KMS-11 (cell line): ENCODE measurements around the gene UBE2L5.
"Not testable (repeated sequence)": the region's sequence is repeated elsewhere in the genome, so short reads cannot be mapped to it uniquely, and the experiment has no call there.

ENCODE experiments used
- H2AFZ ChIP-seq: fragments of 200-600 bp; sonication (generic); 2 replicates; pipeline ENCODE4 v1.6.1; 2016; ENCODE audit warnings: antibody characterized with exemption, mixed run types, low read depth
- H3K27ac ChIP-seq: fragments of 200-600 bp; sonication (generic); 2 replicates; pipeline ENCODE4 v1.6.1; 2016; ENCODE audit warnings: mild to moderate bottlenecking, mixed run types
- H3K27me3 ChIP-seq: fragments of 200-600 bp; sonication (generic); 2 replicates; pipeline ENCODE4 v1.6.1; 2017; ENCODE audit warnings: mild to moderate bottlenecking, low read depth, mixed run types, moderate library complexity; ENCODE audit not compliant: insufficient read depth
- H3K36me3 ChIP-seq: fragments of 200-600 bp; sonication (generic); 2 replicates; pipeline ENCODE4 v1.6.1; 2017; ENCODE audit warnings: mild to moderate bottlenecking, mixed run types; ENCODE audit not compliant: insufficient read depth
- H3K4me1 ChIP-seq: fragments of 200-600 bp; sonication (generic); 2 replicates; pipeline ENCODE4 v1.6.1; 2016; ENCODE audit warnings: mild to moderate bottlenecking, low read depth, mixed run types; ENCODE audit not compliant: poor library complexity, severe bottlenecking
- H3K4me2 ChIP-seq: fragments of 200-600 bp; sonication (generic); 2 replicates; pipeline ENCODE4 v1.7.0; 2016; ENCODE audit warnings: mild to moderate bottlenecking, mixed run types
- H3K4me3 ChIP-seq: fragments of 200-600 bp; sonication (generic); IDR thresholded peaks from 2 replicates; pipeline ENCODE4 v1.6.1; 2017; ENCODE audit warnings: low read depth, low read length, mixed read lengths; ENCODE audit not compliant: insufficient read depth
- H3K79me2 ChIP-seq: fragments of 200-600 bp; sonication (generic); 2 replicates; pipeline ENCODE4 v1.6.1; 2016; ENCODE audit warnings: low read depth, mixed run types; ENCODE audit not compliant: insufficient read depth
- H3K9ac ChIP-seq: fragments of 200-600 bp; sonication (generic); 2 replicates; pipeline ENCODE4 v1.6.1; 2016; ENCODE audit warnings: mild to moderate bottlenecking, mixed run types
- H4K20me1 ChIP-seq: fragments of 200-600 bp; sonication (generic); 2 replicates; pipeline ENCODE4 v1.6.1; 2016; ENCODE audit warnings: mild to moderate bottlenecking, mixed run types; ENCODE audit not compliant: insufficient read depth
- TF ChIP-seq, protein P1 (sequence below): fragments of 200-600 bp; sonication (generic); conservative IDR thresholded peaks from 2 replicates; pipeline ENCODE4 v1.6.1; 2017; ENCODE audit warnings: low read depth, mild to moderate bottlenecking, antibody characterized with exemption, low read length, moderate library complexity, mixed read lengths

The UBE2L5 gene

DNA sequence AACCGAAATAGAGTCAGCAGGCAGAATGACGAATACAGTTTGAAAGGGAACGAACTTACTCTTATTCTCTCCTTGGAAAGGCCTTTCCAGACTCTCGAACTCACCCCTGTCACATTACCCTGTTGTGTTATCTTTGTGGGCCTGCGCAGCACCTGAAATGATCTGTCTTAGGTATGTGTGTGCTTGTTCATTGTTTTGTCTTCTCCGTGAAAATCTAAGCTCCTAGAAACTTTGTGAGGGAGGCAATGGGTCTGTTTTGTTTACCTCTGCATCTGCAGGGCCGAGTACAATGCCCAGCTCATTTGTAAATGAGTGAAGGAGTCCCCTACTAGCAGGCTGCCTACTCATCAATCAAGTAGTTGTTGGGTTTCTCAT, 23.8 kb downstream of the UBE2L5 start:
- Histone ChIP-seq H2AFZ (no peak overlapping the region), H3K4me2 (no peak overlapping the region), H3K9ac (no peak overlapping the region), H3K27me3 (no peaks in the 10 kb centered on the region), H3K79me2 (no peaks in the 10 kb centered on the region), H4K20me1 (no peaks in the 10 kb centered on the region), H3K4me3 (no peak overlapping the region), H3K27ac (no peak overlapping the region), H3K36me3 (no peaks in the 10 kb centered on the region), H3K4me1 (no peaks in the 10 kb centered on the region)
- TF ChIP-seq, protein P1, sequence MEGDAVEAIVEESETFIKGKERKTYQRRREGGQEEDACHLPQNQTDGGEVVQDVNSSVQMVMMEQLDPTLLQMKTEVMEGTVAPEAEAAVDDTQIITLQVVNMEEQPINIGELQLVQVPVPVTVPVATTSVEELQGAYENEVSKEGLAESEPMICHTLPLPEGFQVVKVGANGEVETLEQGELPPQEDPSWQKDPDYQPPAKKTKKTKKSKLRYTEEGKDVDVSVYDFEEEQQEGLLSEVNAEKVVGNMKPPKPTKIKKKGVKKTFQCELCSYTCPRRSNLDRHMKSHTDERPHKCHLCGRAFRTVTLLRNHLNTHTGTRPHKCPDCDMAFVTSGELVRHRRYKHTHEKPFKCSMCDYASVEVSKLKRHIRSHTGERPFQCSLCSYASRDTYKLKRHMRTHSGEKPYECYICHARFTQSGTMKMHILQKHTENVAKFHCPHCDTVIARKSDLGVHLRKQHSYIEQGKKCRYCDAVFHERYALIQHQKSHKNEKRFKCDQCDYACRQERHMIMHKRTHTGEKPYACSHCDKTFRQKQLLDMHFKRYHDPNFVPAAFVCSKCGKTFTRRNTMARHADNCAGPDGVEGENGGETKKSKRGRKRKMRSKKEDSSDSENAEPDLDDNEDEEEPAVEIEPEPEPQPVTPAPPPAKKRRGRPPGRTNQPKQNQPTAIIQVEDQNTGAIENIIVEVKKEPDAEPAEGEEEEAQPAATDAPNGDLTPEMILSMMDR, result no peak

DNA sequence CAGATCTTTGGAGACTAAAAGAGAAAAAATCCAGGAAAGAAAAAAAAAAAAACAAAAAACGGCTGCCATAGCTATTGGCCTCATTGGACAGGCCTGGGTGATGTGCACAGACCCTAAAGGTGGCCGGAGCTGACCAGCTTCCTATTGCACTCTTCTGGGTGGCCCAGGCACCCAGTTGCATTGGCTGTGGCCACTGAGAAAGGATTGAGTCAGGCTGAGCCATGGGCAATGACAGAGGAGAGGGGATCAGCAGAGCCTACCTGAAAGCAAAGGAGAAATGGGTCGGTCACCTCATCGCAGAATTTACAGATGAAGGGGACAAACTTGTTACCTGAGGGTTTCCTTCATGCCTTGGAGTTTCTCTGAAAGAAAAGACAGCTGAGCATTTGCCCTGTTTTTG, 26.1 kb downstream of the UBE2L5 start:
- Histone ChIP-seq H3K36me3 (no peaks in the 10 kb centered on the region), H2AFZ (no peak overlapping the region), H3K4me2 (no peak overlapping the region), H4K20me1 (no peaks in the 10 kb centered on the region), H3K4me1 (no peaks in the 10 kb centered on the region), H3K79me2 (no peaks in the 10 kb centered on the region), H3K4me3 (no peak overlapping the region), H3K9ac (no peak overlapping the region), H3K27ac (no peak overlapping the region), H3K27me3 (no peaks in the 10 kb centered on the region)
- TF ChIP-seq, protein P1, result no peak

DNA sequence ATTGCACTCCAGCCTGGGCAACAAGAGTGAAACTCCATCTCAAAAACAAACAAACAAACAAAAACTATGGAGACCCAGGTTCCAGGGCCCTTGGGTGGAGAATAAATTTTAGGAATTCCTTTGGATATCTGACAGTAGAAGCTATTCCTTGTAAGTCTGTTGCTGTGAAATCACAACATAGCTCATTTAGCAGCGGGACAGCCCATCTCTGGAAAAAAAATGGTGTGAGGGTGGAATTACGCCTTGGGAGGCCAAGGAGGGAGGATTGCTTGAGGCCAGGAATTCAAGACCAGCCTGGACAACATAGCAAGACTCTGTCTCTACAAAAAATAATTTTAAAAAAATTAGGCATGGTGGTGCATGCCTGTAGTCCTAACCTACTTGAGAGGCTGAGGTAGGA, 27.8 kb downstream of the UBE2L5 start:
- Histone ChIP-seq H3K36me3 (no peaks in the 10 kb centered on the region), H3K27ac (no peak overlapping the region), H3K4me3 (no peak overlapping the region), H3K4me2 (no peak overlapping the region), H4K20me1 (no peaks in the 10 kb centered on the region), H3K9ac (no peak overlapping the region), H3K27me3 (no peaks in the 10 kb centered on the region), H3K79me2 (no peaks in the 10 kb centered on the region), H2AFZ (no peak overlapping the region), H3K4me1 (no peaks in the 10 kb centered on the region)
- TF ChIP-seq, protein P1, result no peak

DNA sequence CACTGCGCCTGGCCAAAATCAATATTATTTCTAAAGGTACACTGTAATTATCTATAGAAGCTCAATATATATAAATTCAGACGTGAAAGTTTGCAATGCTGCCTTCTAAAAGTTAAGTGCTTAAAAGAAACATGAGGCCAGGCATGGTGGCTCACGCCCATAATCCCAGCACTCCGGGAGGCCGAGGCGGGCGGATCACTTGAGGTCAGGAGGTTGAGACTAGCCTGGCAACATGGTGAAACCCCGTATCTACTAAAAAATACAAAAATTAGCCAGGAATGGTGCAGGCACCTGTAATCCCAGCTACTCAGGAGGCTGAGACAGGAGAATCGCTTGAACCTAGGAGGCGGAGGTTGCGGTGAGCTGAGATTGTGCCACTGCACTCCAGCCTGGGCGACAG, 29.2 kb downstream of the UBE2L5 start:
- H4K20me1 ChIP-seq, H3K27me3 ChIP-seq, H2AFZ ChIP-seq, H3K79me2 ChIP-seq, H3K27ac ChIP-seq, H3K4me1 ChIP-seq, H3K9ac ChIP-seq, H3K4me2 ChIP-seq, H3K4me3 ChIP-seq, H3K36me3 ChIP-seq: not testable (repeated sequence)

DNA sequence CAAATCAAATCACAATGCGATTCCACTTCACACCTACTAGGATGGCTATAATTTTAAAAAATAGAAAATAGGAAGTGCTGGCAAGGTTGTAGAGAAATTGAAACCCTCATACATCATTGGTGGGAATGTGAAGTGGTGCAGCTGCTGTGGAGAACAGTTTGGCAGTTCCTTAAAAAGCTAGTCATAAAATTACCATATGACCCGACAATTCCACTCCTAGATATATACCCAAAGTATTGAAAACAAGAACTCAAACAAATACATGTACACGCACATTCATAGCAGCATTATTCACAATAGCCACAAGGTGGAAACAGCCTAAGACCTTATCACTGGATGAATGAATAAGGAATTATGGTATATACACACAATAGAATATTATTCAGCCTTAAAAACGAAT, 31.4 kb downstream of the UBE2L5 start:
- no peaks in the 10 kb centered on the region for H3K4me1 ChIP-seq
- H3K9ac ChIP-seq, result no peak overlapping the region
- H3K4me3 ChIP-seq, result no peak overlapping the region
- TF ChIP-seq, protein P1, result no peak; the same call in 1 of the 2 replicates
- H3K27ac ChIP-seq, result no peak overlapping the region
- no peaks in the 10 kb centered on the region for H3K27me3 ChIP-seq
- H4K20me1 ChIP-seq, result no peaks in the 10 kb centered on the region
- no peak overlapping the region for H2AFZ ChIP-seq
- no peak overlapping the region for H3K4me2 ChIP-seq
- no peaks in the 10 kb centered on the region for H3K36me3 ChIP-seq
- no peaks in the 10 kb centered on the region for H3K79me2 ChIP-seq
